Hematopoietic multipotent progenitor cell (in vitro differentiated cells): ENCODE data around the gene SFSWAP. TPM values are rescaled to one million over a fixed set of nuclear protein-coding genes. Genes with fewer than 3 reads are reported as not detected.
A peak's percentile ranks its signal among the peaks of the same experiment; 100 is the strongest.
"Not testable (repeated sequence)": the region's sequence is repeated elsewhere in the genome, so short reads cannot be mapped to it uniquely, and the experiment has no call there.

Experiments
- DNase-seq, 3 donors: peaks; one replicate each; pipeline ENCODE4 v3.0.0-alpha.2; 2011 to 2015; ENCODE audit warnings: low read depth in 2 of 3, low spot score in 2 of 3
- total RNA-seq: library from RNA; depleted of rRNA; stranded (reverse); fragments of >200 nt; gene quantifications from one replicate; pipeline ENCODE4 v1.2.3, GENCODE V29; 2012

SFSWAP gene
- total RNA-seq, 1 donor: 81.1 TPM

DNA sequence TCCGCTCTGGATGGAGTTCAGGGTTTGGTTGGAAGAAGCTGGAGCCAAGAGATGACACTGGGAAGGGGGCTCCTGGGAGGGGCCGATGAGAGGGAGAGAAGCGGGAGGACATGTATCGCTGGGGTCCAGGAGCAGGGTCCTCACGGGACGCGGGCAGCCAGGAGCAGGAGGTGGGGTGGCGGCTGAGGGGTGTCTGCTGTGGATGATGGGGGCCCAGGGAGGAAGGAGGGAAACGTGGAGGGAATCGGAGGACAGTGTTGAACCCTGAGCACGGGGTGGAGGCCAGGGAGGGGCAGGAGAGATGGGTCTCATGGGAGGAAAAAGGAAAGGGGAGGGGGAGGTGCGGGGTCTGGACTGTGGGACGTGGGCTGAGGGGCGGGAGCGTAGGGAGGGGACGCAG is 31.7 kb upstream of the SFSWAP start:
- DNase-seq: not testable (repeated sequence)

- not testable (repeated sequence) for DNase-seq
These were observed 31.1 kb upstream of the SFSWAP start for GRCh38 chr12:131679816-131680215.

- not testable (repeated sequence) for DNase-seq
These were observed 30.3 kb upstream of the SFSWAP start for GRCh38 chr12:131680392-131681256.

DNA sequence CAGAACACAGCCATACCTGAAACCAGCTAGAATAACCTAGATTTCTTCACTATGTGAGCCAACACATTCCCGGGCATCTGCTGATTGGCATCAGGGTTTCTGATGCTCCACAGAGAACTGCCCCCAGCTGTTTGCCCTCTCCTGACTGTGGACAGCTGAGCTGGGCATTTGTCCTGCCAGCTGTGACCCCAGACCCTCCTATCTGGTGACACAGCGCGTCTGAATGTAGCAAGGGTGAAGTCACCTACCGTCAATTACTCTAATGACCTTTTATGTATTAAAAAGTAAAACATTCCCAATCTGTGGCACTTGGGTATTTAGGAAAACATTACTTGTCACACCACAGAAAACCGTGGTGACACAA is 29.7 kb upstream of the SFSWAP start:
- no peak for DNase-seq

- DNase-seq: peak; percentile 55 to 91 (median 67)
These were observed 29.0 kb upstream of the SFSWAP start for GRCh38 chr12:131681746-131682509.

- DNase-seq: peak in 2 of 3 donors; percentile 24 to 55
These were observed 28.4 kb upstream of the SFSWAP start for GRCh38 chr12:131682510-131682895.

- no peak for DNase-seq
These were observed 27.4 kb upstream of the SFSWAP start for GRCh38 chr12:131683266-131684014.

DNA sequence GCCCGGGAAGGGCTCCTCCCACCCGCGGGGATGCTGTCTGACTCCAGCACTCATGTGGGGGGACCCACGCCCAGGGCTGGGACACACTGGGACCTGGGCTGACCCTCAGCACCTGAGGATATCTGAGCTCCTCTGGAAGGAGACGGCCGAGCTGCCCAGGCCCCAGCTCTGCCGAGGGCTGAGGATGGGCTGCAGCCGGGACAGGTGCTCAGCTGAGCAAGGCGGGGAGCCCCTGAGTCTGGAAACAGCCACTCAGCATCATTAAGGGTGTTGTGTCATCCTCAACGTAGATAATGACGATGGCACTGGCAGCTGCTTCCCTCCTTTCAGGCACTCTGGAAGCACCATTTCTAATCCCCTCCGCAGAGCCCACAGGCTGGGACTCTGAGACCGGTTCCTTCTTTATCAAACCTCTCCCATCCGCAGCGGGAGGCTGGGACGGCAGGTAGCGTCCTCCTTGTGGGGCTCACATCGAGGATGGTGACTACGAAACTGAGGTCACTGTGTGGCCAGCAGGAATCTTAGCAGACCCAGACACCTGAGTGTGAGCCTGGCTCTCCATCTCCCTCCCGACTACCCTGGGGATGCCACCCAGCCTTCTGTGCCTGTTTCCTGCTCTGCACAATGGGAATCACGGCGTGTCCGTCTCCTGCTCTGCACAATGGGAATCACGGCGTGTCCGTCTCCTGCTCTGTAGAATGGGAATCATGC is 26.7 kb upstream of the SFSWAP start:
- no peak for DNase-seq

GRCh38 chr12:131687346-131688125 is 23.4 kb upstream of the SFSWAP start:
- no peak for DNase-seq

DNA sequence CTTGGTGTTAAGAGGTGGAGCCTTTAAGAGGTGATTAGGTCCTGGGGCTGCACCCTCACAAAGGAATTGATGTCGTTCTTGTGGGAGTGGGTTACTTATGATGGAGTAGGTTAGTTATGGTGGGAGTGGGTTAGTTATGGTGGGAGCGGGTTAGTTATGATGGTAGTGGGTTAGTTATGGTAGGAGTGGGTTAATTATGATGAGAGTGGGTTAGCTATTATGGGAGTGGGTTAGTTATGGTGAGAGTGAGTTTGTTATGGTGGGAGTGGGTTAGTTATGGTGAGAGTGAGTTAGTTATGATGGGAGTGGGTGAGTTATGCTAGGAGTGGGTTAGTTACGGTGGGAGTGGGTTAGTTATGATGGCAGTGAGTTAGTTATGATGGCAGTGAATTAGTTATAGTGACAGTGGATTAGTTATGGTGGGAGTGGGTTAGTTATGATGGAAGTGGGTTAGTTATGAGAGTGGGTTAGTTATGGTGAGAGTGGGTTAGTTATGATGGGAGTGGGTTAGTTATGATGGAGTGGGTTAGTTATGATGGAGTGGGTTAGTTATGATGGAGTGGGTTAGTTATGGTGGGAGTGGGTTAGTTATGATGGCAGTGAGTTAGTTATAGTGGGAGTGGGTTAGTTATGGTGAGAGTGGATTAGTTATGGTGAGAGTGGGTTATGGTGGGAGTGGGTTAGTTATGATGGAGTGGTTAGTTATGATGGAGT is 22.6 kb upstream of the SFSWAP start:
- DNase-seq: no peak

- DNase-seq: no peak
These were observed 22.1 kb upstream of the SFSWAP start for GRCh38 chr12:131688845-131689154.

- no peak for DNase-seq
These were observed 20.6 kb upstream of the SFSWAP start for GRCh38 chr12:131690320-131690719.

GRCh38 chr12:131692431-131692830 is 18.5 kb upstream of the SFSWAP start:
- DNase-seq: no peak

DNA sequence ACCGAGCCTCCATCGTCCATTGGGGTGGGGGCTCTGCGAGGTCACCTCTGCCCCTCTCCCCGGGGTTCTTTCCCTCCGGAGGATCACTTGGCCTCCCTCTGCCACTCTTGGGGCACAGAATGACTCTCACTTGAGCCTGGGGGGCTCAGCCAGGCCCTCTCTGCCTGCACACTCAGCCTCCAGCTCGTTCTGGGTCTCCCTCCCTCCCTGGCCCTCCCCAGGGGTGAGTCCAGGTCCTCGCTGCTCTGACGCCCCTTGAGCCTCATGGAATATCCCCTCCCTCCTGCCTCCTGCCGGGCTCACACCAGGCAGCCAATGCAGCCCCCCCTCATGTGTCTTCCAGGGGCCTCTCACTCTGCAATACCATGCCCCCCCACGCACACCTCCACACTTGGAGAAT is 17.7 kb upstream of the SFSWAP start:
- no peak for DNase-seq

DNA sequence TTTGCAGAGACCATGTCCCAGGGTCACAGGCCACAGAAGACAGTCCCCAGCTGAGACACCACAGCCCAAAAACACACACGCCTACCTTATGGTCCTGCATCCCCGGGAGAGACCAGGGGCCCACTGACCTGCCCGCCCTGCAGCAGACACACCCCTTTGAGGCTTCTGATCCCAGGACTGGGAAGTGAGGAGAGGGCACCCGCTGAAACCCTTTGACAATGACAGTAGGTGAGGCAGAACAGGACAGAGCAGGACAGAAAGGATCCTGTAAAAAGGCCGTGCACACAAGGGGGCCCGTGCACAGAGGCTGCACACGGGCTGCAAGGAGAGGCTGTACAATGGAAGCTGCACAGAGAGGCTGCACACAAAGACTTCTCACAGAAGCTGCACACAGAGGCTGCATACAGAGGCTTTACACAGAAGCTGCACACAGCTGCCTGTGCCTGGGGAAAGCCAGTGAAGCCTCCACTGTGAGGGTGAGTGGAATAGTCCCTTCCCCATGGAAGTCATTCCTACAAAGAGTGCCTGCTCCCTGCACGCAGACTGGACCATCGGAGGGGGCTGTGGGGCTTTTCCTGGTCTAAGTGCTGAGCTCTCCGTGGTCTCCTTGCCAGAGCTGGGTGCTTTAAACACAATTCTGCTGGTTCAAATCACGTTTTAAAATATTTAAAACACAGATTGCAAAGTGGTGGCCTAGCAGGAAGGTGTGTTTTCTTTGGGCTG is 16.6 kb upstream of the SFSWAP start:
- no peak for DNase-seq

GRCh38 chr12:131695968-131696367 is 14.9 kb upstream of the SFSWAP start:
- no peak for DNase-seq

- no peak for DNase-seq
These were observed 12.6 kb upstream of the SFSWAP start for GRCh38 chr12:131698286-131698685.

- DNase-seq: no peak
These were observed 11.5 kb upstream of the SFSWAP start for GRCh38 chr12:131699434-131699833.

DNA sequence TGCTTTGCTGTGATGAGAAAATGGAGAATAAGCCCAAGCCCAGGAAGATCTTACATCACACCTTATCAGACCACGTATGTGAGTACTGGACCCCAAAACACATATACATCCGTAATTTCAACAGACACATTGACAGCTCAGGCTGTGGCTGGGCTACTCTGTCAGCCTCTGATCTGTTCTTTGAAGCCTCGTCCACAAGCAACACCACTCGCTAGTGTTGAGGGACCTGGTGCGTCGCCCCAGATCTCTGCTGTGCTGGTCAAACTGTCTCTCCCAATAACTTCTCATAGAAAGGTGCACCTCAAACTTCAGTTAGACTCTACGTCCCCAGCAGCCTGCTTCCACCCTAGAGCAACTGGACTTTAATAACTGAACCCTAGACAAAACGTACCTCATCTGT is 10.6 kb upstream of the SFSWAP start:
- DNase-seq: no peak
